PFSK-1 (cell line): ENCODE measurements around the gene LIFR.

Source experiments
- FOXP2 ChIP-seq: optimal IDR thresholded peaks from 2 replicates; pipeline ENCODE3; 2011; ENCODE audit warnings: borderline replicate concordance, control low read depth, inconsistent platforms; ENCODE audit not compliant: insufficient read depth; ENCODE audit errors: extremely low read length, extremely low read depth
- POLR2AphosphoS5 ChIP-seq: IDR thresholded peaks from 2 replicates; pipeline ENCODE4 v1.6.1; 2012; ENCODE audit warnings: low read depth, mild to moderate bottlenecking, control low read depth, low read length, moderate library complexity
- SIN3A ChIP-seq: IDR thresholded peaks from 2 replicates; pipeline ENCODE4 v1.6.1; 2012; ENCODE audit warnings: mild to moderate bottlenecking, low read length, moderate library complexity, borderline replicate concordance; ENCODE audit not compliant: insufficient read depth
- TAF1 ChIP-seq: IDR thresholded peaks from 2 replicates; pipeline ENCODE4 v1.6.1; 2012; ENCODE audit warnings: low read length, control low read depth, borderline replicate concordance; ENCODE audit not compliant: insufficient read depth
- TF ChIP-seq, protein P1 (sequence below), 2 experiments: IDR thresholded peaks; 2 replicates each; pipeline versions ENCODE4 v1.6.1 to v1.8.0; 2011 to 2012; ENCODE audit warnings: low read depth in 2 of 2, low read length in 2 of 2, control low read depth in 1 of 2, inconsistent platforms in 1 of 2, mild to moderate bottlenecking in 1 of 2, moderate library complexity in 1 of 2; ENCODE audit not compliant: insufficient read depth in 1 of 2

Gene LIFR

DNA sequence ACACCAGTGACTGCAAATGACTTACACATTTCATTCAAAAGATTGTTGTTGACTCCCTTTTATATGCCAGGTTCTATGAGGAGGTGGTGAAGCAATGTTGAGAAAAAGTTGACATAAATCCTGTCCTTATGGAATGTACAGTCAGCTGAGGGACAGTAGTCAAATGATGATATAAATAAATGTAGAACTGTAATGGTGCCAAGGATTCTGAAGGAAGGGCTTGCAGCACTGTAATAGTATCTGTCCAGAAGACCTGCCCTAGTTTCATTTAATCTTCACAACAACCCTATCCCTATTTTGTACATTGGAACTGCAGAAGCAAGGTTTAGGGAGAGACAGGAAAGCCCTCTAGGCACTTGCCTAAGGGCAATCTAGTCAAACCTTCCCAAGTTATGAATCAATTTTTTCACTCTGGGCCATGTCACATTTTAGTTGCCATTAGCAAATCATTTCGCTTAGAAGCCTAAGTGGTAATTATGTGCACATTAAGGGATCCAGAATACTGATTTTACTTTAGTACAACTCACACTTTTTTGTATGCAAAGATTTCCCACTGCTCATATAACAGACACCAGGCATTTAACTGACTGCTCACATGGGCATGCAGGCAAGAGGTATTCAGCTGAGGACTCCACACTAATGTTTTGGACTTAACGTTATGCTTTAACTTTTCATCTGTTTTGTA, 34.5 kb upstream of the LIFR start:
- no peak for TF ChIP-seq TAF1
- no peak for TF ChIP-seq FOXP2
- TF ChIP-seq POLR2AphosphoS5, result no peak
- TF ChIP-seq, protein P1, sequence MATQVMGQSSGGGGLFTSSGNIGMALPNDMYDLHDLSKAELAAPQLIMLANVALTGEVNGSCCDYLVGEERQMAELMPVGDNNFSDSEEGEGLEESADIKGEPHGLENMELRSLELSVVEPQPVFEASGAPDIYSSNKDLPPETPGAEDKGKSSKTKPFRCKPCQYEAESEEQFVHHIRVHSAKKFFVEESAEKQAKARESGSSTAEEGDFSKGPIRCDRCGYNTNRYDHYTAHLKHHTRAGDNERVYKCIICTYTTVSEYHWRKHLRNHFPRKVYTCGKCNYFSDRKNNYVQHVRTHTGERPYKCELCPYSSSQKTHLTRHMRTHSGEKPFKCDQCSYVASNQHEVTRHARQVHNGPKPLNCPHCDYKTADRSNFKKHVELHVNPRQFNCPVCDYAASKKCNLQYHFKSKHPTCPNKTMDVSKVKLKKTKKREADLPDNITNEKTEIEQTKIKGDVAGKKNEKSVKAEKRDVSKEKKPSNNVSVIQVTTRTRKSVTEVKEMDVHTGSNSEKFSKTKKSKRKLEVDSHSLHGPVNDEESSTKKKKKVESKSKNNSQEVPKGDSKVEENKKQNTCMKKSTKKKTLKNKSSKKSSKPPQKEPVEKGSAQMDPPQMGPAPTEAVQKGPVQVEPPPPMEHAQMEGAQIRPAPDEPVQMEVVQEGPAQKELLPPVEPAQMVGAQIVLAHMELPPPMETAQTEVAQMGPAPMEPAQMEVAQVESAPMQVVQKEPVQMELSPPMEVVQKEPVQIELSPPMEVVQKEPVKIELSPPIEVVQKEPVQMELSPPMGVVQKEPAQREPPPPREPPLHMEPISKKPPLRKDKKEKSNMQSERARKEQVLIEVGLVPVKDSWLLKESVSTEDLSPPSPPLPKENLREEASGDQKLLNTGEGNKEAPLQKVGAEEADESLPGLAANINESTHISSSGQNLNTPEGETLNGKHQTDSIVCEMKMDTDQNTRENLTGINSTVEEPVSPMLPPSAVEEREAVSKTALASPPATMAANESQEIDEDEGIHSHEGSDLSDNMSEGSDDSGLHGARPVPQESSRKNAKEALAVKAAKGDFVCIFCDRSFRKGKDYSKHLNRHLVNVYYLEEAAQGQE (IDR thresholded peaks at IDR 0.05; ENCODE audit: insufficient read depth in 1 of 2, low read depth in 2 of 2, low read length in 2 of 2), result no peak
- TF ChIP-seq SIN3A, result no peak

DNA sequence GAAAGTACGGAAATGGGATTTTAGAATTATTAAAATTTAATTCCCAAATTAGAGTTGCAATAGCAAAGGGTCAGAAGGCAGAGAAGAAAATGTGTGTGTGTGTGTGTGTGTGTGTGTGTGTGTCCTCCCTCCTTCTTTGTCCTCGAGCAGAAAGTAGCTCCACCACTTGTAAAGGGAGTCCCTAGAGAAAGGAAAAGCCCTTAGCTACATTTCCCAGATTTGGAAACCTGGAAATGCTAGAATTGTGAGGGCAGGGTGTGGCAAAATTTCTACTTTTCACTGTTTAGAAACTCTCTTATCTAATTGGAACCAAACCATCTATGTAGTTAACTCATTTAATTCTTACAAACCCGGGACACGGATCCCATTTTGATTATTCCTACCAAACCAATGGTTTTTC, 33.2 kb upstream of the LIFR start:
- TF ChIP-seq, protein P1 (IDR thresholded peaks at IDR 0.05; ENCODE audit: insufficient read depth in 1 of 2, low read depth in 2 of 2, low read length in 2 of 2), result no peak
- TF ChIP-seq POLR2AphosphoS5, result no peak
- no peak for TF ChIP-seq TAF1
- TF ChIP-seq FOXP2, result no peak
- TF ChIP-seq SIN3A, result no peak

DNA sequence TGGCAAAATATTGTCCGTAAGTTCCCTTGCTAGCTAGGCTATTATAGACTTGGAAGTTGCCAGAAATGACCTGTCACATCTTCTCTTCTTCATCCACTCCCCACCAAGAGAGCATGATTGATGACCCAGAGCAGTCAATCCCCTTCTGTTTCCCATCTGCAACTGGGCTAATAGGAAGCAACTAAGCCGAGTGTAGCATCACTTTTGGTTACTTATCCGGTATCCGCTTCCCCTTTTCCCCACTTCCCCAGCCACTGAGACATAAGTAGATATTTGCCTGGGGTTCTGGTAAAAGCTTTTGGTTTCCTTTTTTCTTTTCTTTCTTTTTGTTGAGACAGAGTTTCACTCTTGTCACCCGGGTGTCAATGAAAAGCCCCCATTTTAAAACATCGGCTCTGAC, 29.4 kb upstream of the LIFR start:
- no peak for TF ChIP-seq FOXP2
- TF ChIP-seq POLR2AphosphoS5, result no peak
- TF ChIP-seq TAF1, result no peak
- no peak for TF ChIP-seq SIN3A
- TF ChIP-seq, protein P1 (IDR thresholded peaks at IDR 0.05; ENCODE audit: insufficient read depth in 1 of 2, low read depth in 2 of 2, low read length in 2 of 2), result no peak

DNA sequence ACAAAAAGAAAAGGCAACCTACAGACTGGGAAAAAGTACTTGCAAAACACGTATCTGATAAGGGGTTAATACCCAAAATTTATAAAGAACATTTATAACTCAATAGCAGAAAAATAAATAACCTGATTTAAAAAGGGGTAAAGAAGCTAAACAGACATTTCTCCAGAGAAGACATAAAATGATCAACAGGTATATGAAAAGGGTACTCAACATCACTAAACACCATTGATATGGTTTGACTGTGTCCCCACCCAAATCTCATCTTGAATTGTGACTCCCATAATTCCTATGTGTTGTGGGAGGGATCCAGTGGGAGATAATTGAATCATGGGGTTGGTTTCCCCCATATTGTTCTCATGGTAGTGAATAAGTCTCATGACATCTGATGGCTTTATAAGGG, 27.1 kb upstream of the LIFR start:
- TF ChIP-seq SIN3A (no peak), POLR2AphosphoS5 (no peak), FOXP2 (no peak), TAF1 (no peak)
- TF ChIP-seq, protein P1 (IDR thresholded peaks at IDR 0.05; ENCODE audit: insufficient read depth in 1 of 2, low read depth in 2 of 2, low read length in 2 of 2), result no peak

DNA sequence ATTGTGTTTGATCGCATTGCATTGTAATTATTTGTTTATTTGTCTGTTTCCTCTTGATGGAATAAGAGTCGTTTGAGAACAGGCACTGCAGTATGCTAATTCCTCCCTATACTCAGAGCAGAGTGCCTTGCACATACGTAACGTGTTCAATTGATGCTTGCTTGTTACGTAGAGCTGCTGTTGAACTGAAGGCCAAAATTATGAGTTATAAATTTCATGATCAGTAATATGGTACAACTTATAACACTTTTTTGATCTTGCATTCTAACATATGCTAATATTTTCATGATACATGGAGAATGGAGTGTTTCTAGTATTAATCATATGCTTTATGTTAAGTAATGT, 26.5 kb upstream of the LIFR start:
- TF ChIP-seq TAF1 (no peak), FOXP2 (no peak), SIN3A (no peak), POLR2AphosphoS5 (no peak)
- TF ChIP-seq, protein P1 (IDR thresholded peaks at IDR 0.05; ENCODE audit: insufficient read depth in 1 of 2, low read depth in 2 of 2, low read length in 2 of 2), result no peak
